Mesenchymal stem cell (in vitro differentiated cells and primary cell): ENCODE measurements around the gene MRGPRX1.

Experiments
- DNase-seq: peaks from one replicate; pipeline ENCODE4 v3.0.0-alpha.2; 2013
- H2AFZ ChIP-seq: one replicate; pipeline ENCODE4 v1.6.1; 2013; ENCODE audit warnings: low read depth, mild to moderate bottlenecking, control low read depth, inconsistent platforms, low read length, moderate library complexity
- H2AK5ac ChIP-seq: 2 replicates; pipeline ENCODE4 v1.6.1; 2013; ENCODE audit warnings: low read length, moderate library complexity, mild to moderate bottlenecking, inconsistent platforms; ENCODE audit not compliant: severe bottlenecking
- H2BK120ac ChIP-seq: one replicate; pipeline ENCODE4 v1.6.1; 2013; ENCODE audit warnings: low read depth, mild to moderate bottlenecking, inconsistent platforms, low read length, moderate library complexity
- H2BK12ac ChIP-seq, 2 experiments: one replicate each; pipeline ENCODE4 v1.6.1; 2013; ENCODE audit warnings: inconsistent platforms in 2 of 2, low read length in 2 of 2, mild to moderate bottlenecking in 2 of 2, moderate library complexity in 2 of 2, control low read depth in 1 of 2
- H2BK15ac ChIP-seq: one replicate; pipeline ENCODE4 v1.6.1; 2013; ENCODE audit warnings: mild to moderate bottlenecking, low read depth, inconsistent platforms; ENCODE audit not compliant: poor library complexity, severe bottlenecking
- H2BK5ac ChIP-seq: 2 replicates; pipeline ENCODE4 v1.6.1; 2013; ENCODE audit warnings: low read depth, mild to moderate bottlenecking, low read length, control low read depth, inconsistent platforms; ENCODE audit not compliant: poor library complexity, severe bottlenecking
- H3K14ac ChIP-seq, 2 experiments: one replicate each; pipeline ENCODE4 v1.6.1; 2013; ENCODE audit warnings: inconsistent platforms in 2 of 2, low read length in 2 of 2, control low read depth in 1 of 2, mild to moderate bottlenecking in 1 of 2, moderate library complexity in 1 of 2
- H3K18ac ChIP-seq, 2 experiments: one replicate each; pipeline ENCODE4 v1.6.1; 2013; ENCODE audit warnings: inconsistent platforms in 2 of 2, low read length in 2 of 2, control low read depth in 1 of 2, low read depth in 1 of 2, mild to moderate bottlenecking in 1 of 2
- H3K23ac ChIP-seq, 2 experiments: one replicate each; pipeline ENCODE4 v1.6.1; 2013; ENCODE audit warnings: inconsistent platforms in 2 of 2, low read length in 2 of 2, mild to moderate bottlenecking in 2 of 2, moderate library complexity in 2 of 2, control low read depth in 1 of 2
- H3K27ac ChIP-seq: 2 replicates; pipeline ENCODE4 v1.5.1; 2013; ENCODE audit warnings: mild to moderate bottlenecking, moderate library complexity, low read length, control low read depth, inconsistent platforms; ENCODE audit not compliant: poor library complexity, severe bottlenecking
- H3K27me3 ChIP-seq, 2 experiments: 2 replicates each; pipeline versions ENCODE4 v1.6.1 to v1.7.0; 2013; ENCODE audit warnings: low read length in 2 of 2, mild to moderate bottlenecking in 2 of 2, moderate library complexity in 2 of 2, control low read depth in 1 of 2, inconsistent platforms in 1 of 2; ENCODE audit not compliant: control insufficient read depth in 1 of 2, insufficient read depth in 1 of 2
- H3K36me3 ChIP-seq, 2 experiments: 2 replicates each; pipeline versions ENCODE4 v1.6.1 to v1.7.0; 2013; ENCODE audit warnings: low read length in 2 of 2, control low read depth in 1 of 2, inconsistent platforms in 1 of 2, low read depth in 1 of 2, mild to moderate bottlenecking in 1 of 2; ENCODE audit not compliant: insufficient read depth in 2 of 2, control insufficient read depth in 1 of 2
- H3K4ac ChIP-seq, 2 experiments: one replicate each; pipeline ENCODE4 v1.6.1; 2013; ENCODE audit warnings: inconsistent platforms in 2 of 2, low read length in 2 of 2, mild to moderate bottlenecking in 2 of 2, moderate library complexity in 2 of 2, control low read depth in 1 of 2, low read depth in 1 of 2
- H3K4me1 ChIP-seq: 2 replicates; pipeline ENCODE4 v1.6.1; 2013; ENCODE audit warnings: low read depth, low read length, control low read depth; ENCODE audit not compliant: control insufficient read depth, insufficient read depth
- H3K4me2 ChIP-seq: 2 replicates; pipeline ENCODE4 v1.6.1; 2013; ENCODE audit warnings: low read length, mild to moderate bottlenecking, inconsistent platforms; ENCODE audit not compliant: poor library complexity, severe bottlenecking
- H3K4me3 ChIP-seq, 2 experiments: 2 replicates each; pipeline versions ENCODE4 v1.5.1 to v1.7.0; 2013; ENCODE audit warnings: low read length in 2 of 2, mild to moderate bottlenecking in 2 of 2, control low read depth in 1 of 2, low read depth in 1 of 2; ENCODE audit not compliant: insufficient read depth in 1 of 2
- H3K79me1 ChIP-seq: replicated peaks from 2 replicates; pipeline ENCODE4 v1.6.1; 2013; ENCODE audit warnings: mild to moderate bottlenecking, control low read depth, low read length, inconsistent platforms; ENCODE audit not compliant: poor library complexity, severe bottlenecking
- H3K9ac ChIP-seq: 2 replicates; pipeline ENCODE4 v1.7.0; 2013; ENCODE audit warnings: mild to moderate bottlenecking, low read length, moderate library complexity
- H3K9me3 ChIP-seq: 2 replicates; pipeline ENCODE4 v1.7.0; 2013; ENCODE audit warnings: mild to moderate bottlenecking, low read length; ENCODE audit not compliant: control insufficient read depth
- H4K8ac ChIP-seq: one replicate; pipeline ENCODE4 v1.6.1; 2013; ENCODE audit warnings: inconsistent platforms, mild to moderate bottlenecking, low read length, moderate library complexity
- H4K91ac ChIP-seq: one replicate; pipeline ENCODE4 v1.6.1; 2013; ENCODE audit warnings: mild to moderate bottlenecking, low read length, inconsistent platforms
- WGBS: methylation state at CpG from one replicate; pipeline ENCODE4 v1.1.7; 2013; ENCODE audit warnings: mixed read lengths; 5-methylcytosine and 5-hydroxymethylcytosine counted together

The MRGPRX1 gene

DNA sequence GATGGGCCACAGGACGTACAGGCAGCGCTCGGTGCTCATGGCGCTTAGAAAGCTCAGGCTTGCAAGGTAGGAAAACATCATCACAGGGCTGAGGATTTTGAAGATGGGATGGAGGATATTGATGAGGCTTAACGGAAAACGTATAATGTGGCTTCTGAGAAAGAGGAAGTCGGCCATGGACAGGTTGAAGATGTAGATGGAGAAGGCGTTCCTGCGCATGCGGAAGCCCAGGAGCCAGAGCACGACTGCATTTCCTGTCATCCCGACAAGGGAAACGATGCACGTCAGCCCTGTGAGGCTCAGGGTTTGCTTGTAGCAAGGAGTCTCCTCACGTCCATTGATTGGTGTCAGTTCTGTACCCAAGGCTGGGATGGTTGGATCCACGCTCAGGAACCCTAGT is 17.4 kb upstream of the MRGPRX1 start:
- no peak overlapping the region for H3K9ac ChIP-seq
- H2AFZ ChIP-seq, result no peak overlapping the region
- H3K27ac ChIP-seq, result no peak overlapping the region
- no peak overlapping the region for H3K4me2 ChIP-seq
- 87% methylated on average over 16 of the region's 16 CpGs for WGBS
- H3K79me1 ChIP-seq, result no peaks in the 10 kb centered on the region
- no peak for DNase-seq
- no peaks in the 10 kb centered on the region for H3K36me3 ChIP-seq
- H3K14ac ChIP-seq, result no peak overlapping the region
- H2BK120ac ChIP-seq, result no peak overlapping the region
- no peak overlapping the region for H4K91ac ChIP-seq
- no peak overlapping the region for H2BK15ac ChIP-seq
- H2BK12ac ChIP-seq, result no peak overlapping the region
- no peak overlapping the region for H3K23ac ChIP-seq
- no peak overlapping the region for H4K8ac ChIP-seq
- peaks cover 0 to 16% of the 10 kb centered on the region in 2 experiments for H3K27me3 ChIP-seq
- no peak overlapping the region for H2AK5ac ChIP-seq
- no peak overlapping the region for H3K4me3 ChIP-seq
- no peaks in the 10 kb centered on the region for H3K4me1 ChIP-seq
- H3K9me3 ChIP-seq, result no peaks in the 10 kb centered on the region
- H2BK5ac ChIP-seq, result no peak overlapping the region
- H3K18ac ChIP-seq, result no peak overlapping the region
- no peak overlapping the region for H3K4ac ChIP-seq

DNA sequence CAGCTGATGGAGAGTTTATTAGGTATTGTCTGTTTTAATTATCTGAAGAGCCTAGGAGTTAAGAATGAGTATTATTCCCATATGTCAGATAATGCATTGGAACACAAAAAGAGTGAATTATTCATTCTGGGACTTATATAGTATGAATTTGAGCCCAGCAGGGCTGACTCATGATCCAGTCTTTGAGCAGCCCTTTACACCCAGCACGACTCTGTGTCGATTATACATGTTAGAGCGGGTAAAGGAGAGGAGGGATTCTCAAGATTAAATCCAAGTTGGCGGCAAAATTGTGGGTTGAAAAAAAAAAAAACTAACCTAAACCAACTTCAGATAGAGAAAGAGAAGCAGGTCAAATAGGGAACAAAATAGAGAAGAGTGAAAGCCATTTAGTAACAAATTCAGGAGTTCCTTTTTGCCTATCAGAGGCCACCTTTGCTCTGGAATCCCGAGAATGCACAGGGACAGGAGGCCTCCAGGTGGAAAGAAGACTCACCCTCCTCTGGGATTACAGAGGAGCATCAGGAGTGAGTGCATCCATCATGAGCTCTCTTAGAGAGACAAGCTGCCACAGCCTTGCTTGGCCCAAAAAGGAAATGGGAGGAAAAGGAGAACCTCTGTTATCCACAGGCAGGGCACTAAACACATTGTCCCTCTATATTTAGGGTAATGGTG is 3.1 kb downstream of the MRGPRX1 start:
- H3K9me3 ChIP-seq, result no peaks in the 10 kb centered on the region
- no peak overlapping the region for H3K18ac ChIP-seq
- no peak overlapping the region for H3K4me3 ChIP-seq
- H2AFZ ChIP-seq, result no peak overlapping the region
- no peak overlapping the region for H3K23ac ChIP-seq
- H3K4me1 ChIP-seq, result no peaks in the 10 kb centered on the region
- no peak overlapping the region for H3K27ac ChIP-seq
- 71% methylated on average over 3 of the region's 5 CpGs for WGBS
- no peak overlapping the region for H2BK12ac ChIP-seq
- H4K91ac ChIP-seq, result no peak overlapping the region
- H3K79me1 ChIP-seq, result no peaks in the 10 kb centered on the region
- no peak overlapping the region for H3K9ac ChIP-seq
- H3K4me2 ChIP-seq, result no peak overlapping the region
- no peak overlapping the region for H2BK5ac ChIP-seq
- H2BK15ac ChIP-seq, result no peak overlapping the region
- H2AK5ac ChIP-seq, result no peak overlapping the region
- H3K14ac ChIP-seq, result no peak overlapping the region
- H3K27me3 ChIP-seq, result peaks cover 3 to 46% of the 10 kb centered on the region in 2 experiments
- DNase-seq, result no peak
- no peak overlapping the region for H2BK120ac ChIP-seq
- no peak overlapping the region for H3K4ac ChIP-seq
- H4K8ac ChIP-seq, result no peak overlapping the region
- H3K36me3 ChIP-seq, result no peaks in the 10 kb centered on the region

DNA sequence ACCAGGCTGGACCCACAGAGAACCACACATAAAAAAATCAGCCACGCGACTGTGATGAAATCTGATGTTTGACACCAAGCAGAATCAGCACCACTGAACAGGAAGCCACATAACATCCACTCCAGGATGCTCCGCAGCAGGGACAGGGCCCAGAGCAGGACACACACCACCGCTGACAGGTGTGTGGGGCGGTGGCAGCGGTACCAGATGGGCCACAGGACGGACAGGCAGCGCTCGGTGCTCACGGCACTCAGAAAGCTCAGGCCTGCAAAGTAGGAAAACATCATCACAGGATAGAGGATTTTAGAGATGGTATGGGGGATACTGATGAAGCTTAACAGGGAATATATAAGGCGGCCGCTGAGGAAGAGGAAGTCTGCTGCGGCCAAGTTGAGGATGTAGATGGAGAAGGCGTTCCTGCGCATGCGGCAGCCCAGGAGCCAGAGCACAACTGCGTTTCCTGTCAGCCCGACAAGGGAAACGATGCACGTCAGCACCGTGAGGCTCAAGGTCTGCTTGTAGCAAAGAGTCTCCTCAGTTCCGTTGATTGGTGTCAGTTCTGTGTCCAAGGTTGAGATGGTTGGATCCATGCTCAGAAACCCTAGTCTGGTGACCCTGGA is 4.9 kb downstream of the MRGPRX1 start:
- peaks cover 3 to 53% of the 10 kb centered on the region in 2 experiments for H3K27me3 ChIP-seq
- H3K9me3 ChIP-seq, result no peaks in the 10 kb centered on the region
- no peak overlapping the region for H3K27ac ChIP-seq
- no peaks in the 10 kb centered on the region for H3K36me3 ChIP-seq
- H3K4me2 ChIP-seq, result no peak overlapping the region
- H2AFZ ChIP-seq, result no peak overlapping the region
- WGBS, result 92% methylated on average over 22 of the region's 22 CpGs
- no peak overlapping the region for H4K91ac ChIP-seq
- H2BK5ac ChIP-seq, result no peak overlapping the region
- no peak overlapping the region for H3K4ac ChIP-seq
- H2BK15ac ChIP-seq, result no peak overlapping the region
- no peaks in the 10 kb centered on the region for H3K4me1 ChIP-seq
- no peaks in the 10 kb centered on the region for H3K79me1 ChIP-seq
- H2BK120ac ChIP-seq, result no peak overlapping the region
- no peak for DNase-seq
- H2AK5ac ChIP-seq, result no peak overlapping the region
- H2BK12ac ChIP-seq, result no peak overlapping the region
- H3K9ac ChIP-seq, result no peak overlapping the region
- H4K8ac ChIP-seq, result no peak overlapping the region
- no peak overlapping the region for H3K18ac ChIP-seq
- no peak overlapping the region for H3K14ac ChIP-seq
- no peak overlapping the region for H3K4me3 ChIP-seq
- H3K23ac ChIP-seq, result no peak overlapping the region

DNA sequence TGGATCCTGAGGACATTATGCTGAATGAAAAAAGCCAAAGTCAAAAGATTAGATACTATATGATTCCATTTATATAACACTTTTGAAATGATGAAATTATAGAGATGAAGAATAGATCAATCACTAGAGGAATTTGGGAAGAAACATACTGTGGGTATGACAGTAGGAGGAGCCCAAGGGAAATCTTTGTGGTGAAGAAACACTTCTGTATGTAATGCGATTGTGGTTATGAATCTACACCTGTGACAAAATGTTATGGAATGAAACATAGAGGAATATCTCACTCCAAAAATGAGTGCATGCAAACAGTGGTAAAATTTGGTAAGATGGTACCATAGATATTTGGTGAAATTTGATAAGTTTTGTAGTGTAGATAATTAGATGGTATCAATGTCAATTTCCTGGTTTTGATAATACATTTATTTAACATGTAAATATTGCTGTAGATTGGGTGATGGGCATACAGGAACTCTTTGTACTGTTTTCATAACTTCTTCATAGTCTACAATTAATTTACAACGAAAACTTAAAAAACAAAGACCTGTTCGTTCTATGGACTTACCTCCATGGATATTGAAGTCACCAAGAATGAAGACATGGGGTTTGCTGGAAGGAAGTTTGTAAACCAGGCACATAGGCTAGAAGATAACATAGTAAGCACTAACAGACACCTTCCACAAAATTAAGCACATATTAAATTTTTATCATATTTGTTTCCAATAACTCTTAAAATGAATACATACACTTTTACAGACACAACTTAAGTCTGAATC is 11.5 kb downstream of the MRGPRX1 start:
- Histone ChIP-seq H3K4me2 (no peak overlapping the region), H4K91ac (no peak overlapping the region), H3K14ac (no peak overlapping the region), H3K36me3 (no peaks in the 10 kb centered on the region), H2BK12ac (no peak overlapping the region), H3K4me1 (no peaks in the 10 kb centered on the region), H4K8ac (no peak overlapping the region), H3K4ac (no peak overlapping the region), H3K18ac (no peak overlapping the region), H2AFZ (no peak overlapping the region), H3K9me3 (no peaks in the 10 kb centered on the region), H3K23ac (no peak overlapping the region), H3K4me3 (no peak overlapping the region), H2BK5ac (no peak overlapping the region), H3K27me3 (peaks cover 0 to 19% of the 10 kb centered on the region in 2 experiments), H3K9ac (no peak overlapping the region), H2AK5ac (no peak overlapping the region), H3K79me1 (no peaks in the 10 kb centered on the region), H3K27ac (no peak overlapping the region), H2BK15ac (no peak overlapping the region), H2BK120ac (no peak overlapping the region)
- WGBS, result 94% methylated on average over 1 of the region's 3 CpGs
- DNase-seq, result no peak
